PC-3 (cell line): ENCODE data around the gene EXOC1L. TPM values are rescaled to one million over a fixed set of nuclear protein-coding genes. Genes with fewer than 3 reads are reported as not detected.

Experiments used
- ATAC-seq: fragments of 200-7000 bp; cut with Tn5 transposase; 2 replicates; pipeline ENCODE4 v1.9.1; 2020; ENCODE audit warnings: mild to moderate bottlenecking, moderate library complexity
- Bru-seq: library from RNA; stranded (reverse); fragments of 400-500 nt; gene quantifications from one replicate; lab custom pipeline; 2021; lab: Mats Ljungman, UMichigan
- BruChase-seq, 2 experiments: library from RNA; stranded (reverse); fragments of 400-500 nt; gene quantifications; one replicate each; lab custom pipeline; 2021; lab: Mats Ljungman, UMichigan
- BruUV-seq: library from RNA; stranded (reverse); fragments of 400-500 nt; replicated peaks from 2 replicates; lab custom pipeline; 2021; lab: Mats Ljungman, UMichigan
- CTCF ChIA-PET: fragments of 300-600 bp; sonication (Branson Sonifier 250); formaldehyde crosslinking; loops from one replicate; lab custom pipeline; 2022; ENCODE audit warnings: antibody characterized with exemption; lab: Charles Lee
- POLR2A ChIA-PET: fragments of 300-600 bp; sonication (Branson Sonifier 250); formaldehyde crosslinking; loops from one replicate; lab custom pipeline; 2022; ENCODE audit warnings: antibody characterized with exemption; ENCODE audit not compliant: unreplicated experiment; lab: Charles Lee
- DNase-seq: peaks from one replicate; pipeline ENCODE4 v3.0.0-alpha.2; 2015
- H2AFZ ChIP-seq: fragments of 300-600 bp; sonication (generic); 2 replicates; pipeline ENCODE4 v1.6.0; 2016; ENCODE audit warnings: antibody characterized with exemption, low read length
- H3F3A ChIP-seq: fragments of 300-600 bp; sonication (generic); one replicate; pipeline ENCODE4 v1.6.0; 2017; ENCODE audit warnings: antibody characterized with exemption, low read length, control low read depth, mild to moderate bottlenecking; ENCODE audit not compliant: unreplicated experiment
- H3K27ac ChIP-seq: fragments of 300-600 bp; sonication (generic); 2 replicates; pipeline ENCODE4 v1.5.1; 2016; ENCODE audit warnings: mild to moderate bottlenecking, low read length
- H3K27me3 ChIP-seq: fragments of 300-600 bp; sonication (generic); 2 replicates; pipeline ENCODE4 v1.6.1; 2016; ENCODE audit warnings: low read length, mixed read lengths
- H3K36me3 ChIP-seq: fragments of 300-600 bp; sonication (generic); 2 replicates; pipeline ENCODE4 v1.6.1; 2016; ENCODE audit warnings: low read depth, mixed run types, low read length, mixed read lengths
- H3K4me1 ChIP-seq: fragments of 300-600 bp; sonication (generic); 2 replicates; pipeline ENCODE4 v1.5.1; 2016; ENCODE audit warnings: low read length; ENCODE audit not compliant: insufficient read depth
- H3K4me2 ChIP-seq: fragments of 300-600 bp; sonication (generic); 2 replicates; pipeline ENCODE4 v1.6.0; 2016; ENCODE audit warnings: low read length
- H3K4me3 ChIP-seq: fragments of 300-600 bp; sonication (generic); 2 replicates; pipeline ENCODE4 v1.5.1; 2016; ENCODE audit warnings: mild to moderate bottlenecking, low read length, mixed read lengths
- H3K79me2 ChIP-seq: fragments of 300-600 bp; sonication (generic); 2 replicates; pipeline ENCODE4 v1.6.1; 2017; ENCODE audit warnings: low read length, mixed read lengths
- H3K9ac ChIP-seq: fragments of 300-600 bp; sonication (generic); 2 replicates; pipeline ENCODE4 v1.6.0; 2016; ENCODE audit warnings: mild to moderate bottlenecking, low read length
- H3K9me2 ChIP-seq: fragments of 300-600 bp; sonication (generic); replicated peaks from 2 replicates; pipeline ENCODE4 v1.6.1; 2016; ENCODE audit warnings: mixed run types, low read length, mixed read lengths
- H3K9me3 ChIP-seq: fragments of 300-600 bp; sonication (generic); 2 replicates; pipeline ENCODE4 v1.6.1; 2016; ENCODE audit warnings: low read length, mixed read lengths
- H4K20me1 ChIP-seq: fragments of 300-600 bp; sonication (generic); 2 replicates; pipeline ENCODE4 v1.6.1; 2016; ENCODE audit warnings: low read length, mixed read lengths
- EZH2 ChIP-seq: fragments of 300-600 bp; sonication (generic); IDR thresholded peaks from one replicate; pipeline ENCODE4 v1.6.1; 2017; ENCODE audit warnings: antibody characterized with exemption, mild to moderate bottlenecking, low read length; ENCODE audit not compliant: unreplicated experiment
- EZH2phosphoT487 ChIP-seq: fragments of 300-600 bp; sonication (generic); IDR thresholded peaks from 2 replicates; pipeline ENCODE4 v1.6.1; 2018; ENCODE audit warnings: mild to moderate bottlenecking, antibody characterized with exemption, low read length, borderline replicate concordance
- intact Hi-C: fragments of 100-400 bp; cut with micrococcal nuclease; formaldehyde crosslinking; loops from 2 replicates; pipeline ENCODE4 v1.9.0; 2023
- long read RNA-seq: library from polyadenylated mRNA; unstranded; transcript quantifications from one replicate; pipeline ENCODE4 v2.0.0, GENCODE V29; 2021; ENCODE audit not compliant: unreplicated experiment
- total RNA-seq: library from RNA; depleted of rRNA; stranded (reverse); fragments of >200 nt; gene quantifications from 2 replicates; pipeline ENCODE4 v1.2.3, GENCODE V29; 2014; rRNA removed
- TF ChIP-seq, protein P1 (sequence below): fragments of 300-600 bp; sonication (generic); conservative IDR thresholded peaks from 2 replicates; pipeline ENCODE4 v1.5.1; 2017; ENCODE audit warnings: antibody characterized with exemption, low read depth, mild to moderate bottlenecking, low read length

EXOC1L gene, protein sequence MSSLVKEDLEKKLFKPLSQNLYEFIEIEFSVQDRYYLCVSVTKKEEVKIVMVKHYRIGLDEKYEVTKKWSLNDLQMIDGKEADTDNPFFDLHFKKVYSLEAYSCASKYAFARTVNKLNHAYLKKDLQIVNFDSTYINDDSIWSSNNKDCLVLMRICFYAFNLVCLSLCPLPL
- total RNA-seq: not detected in 2 replicates
- Bru-seq, nascent RNA: not detected
- BruChase-seq, experiment 1, labeled RNA remaining after a 6-hour chase: percentile 5 among the genes with signal in this experiment
- BruChase-seq, experiment 2, labeled RNA remaining after a 2-hour chase: not detected
- long read RNA-seq: 0 reads

DNA sequence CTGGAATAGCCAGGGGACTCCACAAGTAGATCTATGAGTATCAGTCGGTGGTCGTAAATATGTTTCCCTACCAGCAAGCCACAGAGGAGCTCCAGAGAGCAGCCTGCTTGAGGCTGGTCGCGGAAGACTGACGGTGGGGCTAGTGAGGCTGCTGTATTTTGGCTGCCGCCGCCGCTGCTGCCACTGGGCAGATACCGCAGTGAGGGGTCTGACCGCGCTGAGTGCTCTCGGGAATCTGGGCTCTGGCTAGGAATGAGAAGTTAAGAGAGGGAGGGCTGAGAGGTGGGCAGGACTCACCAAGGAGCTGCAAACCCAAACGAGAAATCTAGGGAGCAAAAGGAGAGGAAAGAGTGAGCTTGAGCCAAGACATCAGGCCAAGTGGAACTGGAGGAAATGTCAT is at the start of gene EXOC1L:
Gene EXOC1L, plus strand, starts transcription at position 157 of the 400 bp plus-strand sequence. Its CDS starts 237 bp downstream, at position 394.
- Histone ChIP-seq H3K36me3 (no peaks in the 10 kb centered on the region), H2AFZ (no peak within 1 kb of the TSS), H3K4me1 (no peaks in the 10 kb centered on the region), H3K4me2 (no peak within 1 kb of the TSS), H3K9ac (no peak within 1 kb of the TSS), H3K27ac (no peak within 1 kb of the TSS), H3K79me2 (no peaks in the 10 kb centered on the region), H4K20me1 (no peaks in the 10 kb centered on the region), H3K4me3 (no peak within 1 kb of the TSS), H3K9me3 (no peaks in the 10 kb centered on the region), H3K9me2 (no peaks in the 10 kb centered on the region), H3K27me3 (peaks cover 17% of the 10 kb centered on the region), H3F3A (no peaks in the 10 kb centered on the region)
- TF ChIP-seq EZH2 (no peak), EZH2phosphoT487 (no peak)
- TF ChIP-seq, protein P1, sequence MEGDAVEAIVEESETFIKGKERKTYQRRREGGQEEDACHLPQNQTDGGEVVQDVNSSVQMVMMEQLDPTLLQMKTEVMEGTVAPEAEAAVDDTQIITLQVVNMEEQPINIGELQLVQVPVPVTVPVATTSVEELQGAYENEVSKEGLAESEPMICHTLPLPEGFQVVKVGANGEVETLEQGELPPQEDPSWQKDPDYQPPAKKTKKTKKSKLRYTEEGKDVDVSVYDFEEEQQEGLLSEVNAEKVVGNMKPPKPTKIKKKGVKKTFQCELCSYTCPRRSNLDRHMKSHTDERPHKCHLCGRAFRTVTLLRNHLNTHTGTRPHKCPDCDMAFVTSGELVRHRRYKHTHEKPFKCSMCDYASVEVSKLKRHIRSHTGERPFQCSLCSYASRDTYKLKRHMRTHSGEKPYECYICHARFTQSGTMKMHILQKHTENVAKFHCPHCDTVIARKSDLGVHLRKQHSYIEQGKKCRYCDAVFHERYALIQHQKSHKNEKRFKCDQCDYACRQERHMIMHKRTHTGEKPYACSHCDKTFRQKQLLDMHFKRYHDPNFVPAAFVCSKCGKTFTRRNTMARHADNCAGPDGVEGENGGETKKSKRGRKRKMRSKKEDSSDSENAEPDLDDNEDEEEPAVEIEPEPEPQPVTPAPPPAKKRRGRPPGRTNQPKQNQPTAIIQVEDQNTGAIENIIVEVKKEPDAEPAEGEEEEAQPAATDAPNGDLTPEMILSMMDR: no peak
- POLR2A ChIA-PET: no interaction called here
- intact Hi-C loops: no loop called here
- DNase-seq: no peak
- CTCF ChIA-PET: no interaction called here
- no TSS peak for BruUV-seq
- no peak for ATAC-seq

DNA sequence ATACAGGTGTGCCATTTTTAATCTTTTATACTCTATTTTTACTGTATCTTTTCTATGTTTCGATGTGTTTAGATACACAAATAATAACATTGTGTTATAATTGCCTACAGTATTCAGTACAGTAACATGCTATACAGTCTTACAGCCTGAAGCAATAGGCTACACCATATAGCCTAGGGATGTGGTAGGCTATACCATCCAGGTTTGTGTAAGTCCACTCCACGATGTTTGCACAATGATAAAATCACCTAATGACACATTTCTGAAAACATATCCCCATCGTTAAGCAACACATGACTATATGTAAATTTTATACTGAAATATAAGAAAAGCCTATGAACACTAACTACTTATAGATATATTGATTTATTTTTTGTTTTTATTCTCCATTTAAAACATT is 48.9 kb upstream of the EXOC1L start:
- no TSS peak for BruUV-seq
- H2AFZ ChIP-seq: no peak overlapping the region
- H3F3A ChIP-seq: no peaks in the 10 kb centered on the region
- H3K4me1 ChIP-seq: 0 out of 2 replicates have a peak, but pooled peaks cover 6% of the 10 kb centered on the region
- TF ChIP-seq, protein P1: no peak
- TF ChIP-seq EZH2phosphoT487 (no peak), EZH2 (no peak)
- intact Hi-C loops: no loop called here
- H3K27ac ChIP-seq: no peak overlapping the region
- H4K20me1 ChIP-seq: no peaks in the 10 kb centered on the region
- peak; percentile 59 for DNase-seq
- no peaks in the 10 kb centered on the region for H3K36me3 ChIP-seq
- no peaks in the 10 kb centered on the region for H3K9me2 ChIP-seq
- ChIA-PET CTCF (interaction anchor here (0.6 kb wide), 1 partner anchor 117 kb away, joined by 3 read pairs; no protein-coding TSS in a partner anchor), POLR2A (no interaction called here)
- H3K9me3 ChIP-seq: no peaks in the 10 kb centered on the region
- H3K79me2 ChIP-seq: no peaks in the 10 kb centered on the region
- no peak overlapping the region for H3K4me2 ChIP-seq
- H3K4me3 ChIP-seq: no peak overlapping the region
- ATAC-seq: peak; percentile 64
- no peak overlapping the region for H3K9ac ChIP-seq
- H3K27me3 ChIP-seq: 0 out of 2 replicates have a peak, but pooled peaks cover 5% of the 10 kb centered on the region

DNA sequence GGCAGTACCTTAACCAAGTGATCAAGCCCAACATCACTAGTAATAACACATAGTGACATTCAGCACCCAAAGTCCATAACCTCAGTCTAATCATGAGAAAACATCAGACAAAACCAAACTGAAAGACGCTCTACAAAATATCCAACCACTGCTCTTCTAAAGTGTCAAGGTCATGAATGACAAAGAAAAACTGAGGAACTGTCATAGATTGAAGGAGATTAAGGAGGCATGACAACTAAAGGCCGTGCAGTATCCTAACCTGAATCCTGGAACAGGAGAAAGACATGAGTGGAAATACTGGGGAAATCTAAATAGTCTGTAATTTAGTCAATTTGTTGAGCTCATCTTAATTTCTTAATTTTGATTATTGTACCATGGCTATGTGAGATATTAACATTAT is 38.2 kb upstream of the EXOC1L start:
- ATAC-seq: no peak
- TF ChIP-seq, protein P1: no peak
- no peak for TF ChIP-seq EZH2phosphoT487
- TF ChIP-seq EZH2: no peak

More for the DNA sequence above, 38.2 kb upstream of the EXOC1L start:
- no peaks in the 10 kb centered on the region for H3K79me2 ChIP-seq
- BruUV-seq: no TSS peak
- H3K4me1 ChIP-seq: no peaks in the 10 kb centered on the region
- H3K4me2 ChIP-seq: no peak overlapping the region
- H3F3A ChIP-seq: no peaks in the 10 kb centered on the region
- H3K4me3 ChIP-seq: no peak overlapping the region
- no peak overlapping the region for H3K27ac ChIP-seq
- H3K9me2 ChIP-seq: no peaks in the 10 kb centered on the region
- peaks cover 6% of the 10 kb centered on the region; the same call in 1 of the 2 replicates for H3K27me3 ChIP-seq
- no peak for DNase-seq
- ChIA-PET POLR2A (interaction anchor here (0.7 kb wide), 1 partner anchor 303 kb away, joined by 3 read pairs; no protein-coding TSS in a partner anchor), CTCF (no interaction called here)
- no peaks in the 10 kb centered on the region for H3K9me3 ChIP-seq
- H3K9ac ChIP-seq: no peak overlapping the region
- no peaks in the 10 kb centered on the region for H3K36me3 ChIP-seq
- H2AFZ ChIP-seq: no peak overlapping the region
- intact Hi-C loops: no loop called here
- no peaks in the 10 kb centered on the region for H4K20me1 ChIP-seq
